Neural cell (in vitro differentiated cells): ENCODE results near the gene OR51I2.

Source experiments
- CTCF ChIP-seq: fragments of 450-650 bp; IDR thresholded peaks from 2 replicates; pipeline ENCODE4 v1.5.1; 2014; ENCODE audit warnings: antibody characterized with exemption, mild to moderate bottlenecking, moderate library complexity; ENCODE audit not compliant: poor library complexity, severe bottlenecking
- EP300 ChIP-seq: fragments of 450-650 bp; conservative IDR thresholded peaks from 2 replicates; pipeline ENCODE4 v1.6.1; 2014; ENCODE audit warnings: antibody characterized with exemption, mild to moderate bottlenecking, moderate library complexity; ENCODE audit not compliant: poor library complexity, severe bottlenecking
- EZH2 ChIP-seq: fragments of 200-600, 300-800 bp; shearing (Covaris generic), sonication (generic); IDR thresholded peaks from 2 replicates; pipeline ENCODE4 v1.6.1; 2014; ENCODE audit warnings: antibody characterized with exemption, low read length, borderline replicate concordance, mild to moderate bottlenecking; ENCODE audit not compliant: insufficient read depth, poor library complexity, severe bottlenecking
- MXI1 ChIP-seq: fragments of 450-650 bp; conservative IDR thresholded peaks from 2 replicates; pipeline ENCODE4 v1.6.1; 2014; ENCODE audit warnings: antibody characterized with exemption, mild to moderate bottlenecking; ENCODE audit not compliant: poor library complexity, severe bottlenecking
- POLR2AphosphoS5 ChIP-seq: IDR thresholded peaks from 2 replicates; pipeline ENCODE4 v1.6.1; 2012
- RAD21 ChIP-seq: fragments of 450-650 bp; conservative IDR thresholded peaks from 2 replicates; pipeline ENCODE4 v1.6.1; 2014; ENCODE audit warnings: antibody characterized with exemption, mild to moderate bottlenecking, moderate library complexity
- SMC3 ChIP-seq: fragments of 450-650 bp; conservative IDR thresholded peaks from 2 replicates; pipeline ENCODE4 v1.6.1; 2014; ENCODE audit warnings: antibody characterized with exemption, mild to moderate bottlenecking, moderate library complexity; ENCODE audit not compliant: poor library complexity
- TAF1 ChIP-seq: IDR thresholded peaks from 2 replicates; pipeline ENCODE4 v1.6.1; 2012; ENCODE audit warnings: low read depth
- TF ChIP-seq, protein P1 (sequence below): IDR thresholded peaks from 2 replicates; pipeline ENCODE4 v1.6.1; 2012; ENCODE audit warnings: borderline replicate concordance

DNA sequence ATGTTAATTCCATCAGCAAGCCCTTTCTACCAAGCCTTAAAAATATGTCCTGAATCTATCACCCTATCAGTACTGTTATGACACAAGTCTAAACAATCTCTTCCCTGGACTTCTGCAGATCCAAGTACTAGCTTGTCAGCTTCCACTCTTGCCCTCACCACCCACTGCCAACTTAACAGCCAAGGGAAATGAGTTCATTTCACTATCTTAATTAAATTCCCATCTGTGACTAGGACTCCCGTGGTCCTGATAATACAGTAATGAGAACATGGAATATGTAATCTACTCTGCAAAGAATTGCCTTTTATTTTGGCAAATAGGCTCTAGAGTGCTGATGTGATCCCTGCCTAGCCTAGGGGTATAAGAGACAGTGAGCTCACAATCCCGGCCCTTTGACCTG lies 50.5 kb downstream of the OR51I2 start:
- TF ChIP-seq CTCF (no peak), POLR2AphosphoS5 (no peak), EP300 (no peak), SMC3 (no peak), MXI1 (no peak), TAF1 (no peak), EZH2 (no peak), RAD21 (no peak)
- TF ChIP-seq, protein P1, sequence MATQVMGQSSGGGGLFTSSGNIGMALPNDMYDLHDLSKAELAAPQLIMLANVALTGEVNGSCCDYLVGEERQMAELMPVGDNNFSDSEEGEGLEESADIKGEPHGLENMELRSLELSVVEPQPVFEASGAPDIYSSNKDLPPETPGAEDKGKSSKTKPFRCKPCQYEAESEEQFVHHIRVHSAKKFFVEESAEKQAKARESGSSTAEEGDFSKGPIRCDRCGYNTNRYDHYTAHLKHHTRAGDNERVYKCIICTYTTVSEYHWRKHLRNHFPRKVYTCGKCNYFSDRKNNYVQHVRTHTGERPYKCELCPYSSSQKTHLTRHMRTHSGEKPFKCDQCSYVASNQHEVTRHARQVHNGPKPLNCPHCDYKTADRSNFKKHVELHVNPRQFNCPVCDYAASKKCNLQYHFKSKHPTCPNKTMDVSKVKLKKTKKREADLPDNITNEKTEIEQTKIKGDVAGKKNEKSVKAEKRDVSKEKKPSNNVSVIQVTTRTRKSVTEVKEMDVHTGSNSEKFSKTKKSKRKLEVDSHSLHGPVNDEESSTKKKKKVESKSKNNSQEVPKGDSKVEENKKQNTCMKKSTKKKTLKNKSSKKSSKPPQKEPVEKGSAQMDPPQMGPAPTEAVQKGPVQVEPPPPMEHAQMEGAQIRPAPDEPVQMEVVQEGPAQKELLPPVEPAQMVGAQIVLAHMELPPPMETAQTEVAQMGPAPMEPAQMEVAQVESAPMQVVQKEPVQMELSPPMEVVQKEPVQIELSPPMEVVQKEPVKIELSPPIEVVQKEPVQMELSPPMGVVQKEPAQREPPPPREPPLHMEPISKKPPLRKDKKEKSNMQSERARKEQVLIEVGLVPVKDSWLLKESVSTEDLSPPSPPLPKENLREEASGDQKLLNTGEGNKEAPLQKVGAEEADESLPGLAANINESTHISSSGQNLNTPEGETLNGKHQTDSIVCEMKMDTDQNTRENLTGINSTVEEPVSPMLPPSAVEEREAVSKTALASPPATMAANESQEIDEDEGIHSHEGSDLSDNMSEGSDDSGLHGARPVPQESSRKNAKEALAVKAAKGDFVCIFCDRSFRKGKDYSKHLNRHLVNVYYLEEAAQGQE = no peak
